RPMI7951 (cell line): ENCODE measurements around the gene RNF126. TPM values are rescaled to one million over a fixed set of nuclear protein-coding genes. Genes with fewer than 3 reads are reported as not detected.

Source experiments
- total RNA-seq: library from RNA; depleted of rRNA; stranded (reverse); fragments of >200 nt; shearing (Covaris generic); gene quantifications from 2 replicates; pipeline ENCODE4 v1.2.3, GENCODE V29; 2014; rRNA removed

The RNF126 gene
- total RNA-seq, 1 experiment from 2014 or later = 29.3 TPM

Other genes starting within 250 kb of the RNF126 start
- gene SHC2, start 202.2 kb downstream of the RNF126 start, total RNA-seq = 0.10 TPM in 1 of 2 replicates, not detected in the other
- gene MADCAM1, start 166.7 kb downstream of the RNF126 start, total RNA-seq = 0.12 TPM in 1 of 2 replicates, not detected in the other
- gene TPGS1, start 155.7 kb downstream of the RNF126 start, total RNA-seq = 26.2 and 48.8 TPM in 2 replicates
- 56.4 and 61.8 TPM in 2 replicates for gene CDC34, start 131.5 kb downstream of the RNF126 start, total RNA-seq
- 1.3 and 3.6 TPM in 2 replicates for gene GZMM, start 119.2 kb downstream of the RNF126 start, total RNA-seq
- 911 and 1,158 TPM in 2 replicates for gene BSG, start 90.6 kb downstream of the RNF126 start, total RNA-seq
- gene HCN2, start 73.3 kb downstream of the RNF126 start, total RNA-seq = 0.24 and 0.39 TPM in 2 replicates
- gene POLRMT, start 29.7 kb downstream of the RNF126 start, total RNA-seq = 19.3 and 20.5 TPM in 2 replicates
- 0.39 TPM in 1 of 2 replicates, not detected in the other for gene FGF22, start 23.3 kb downstream of the RNF126 start, total RNA-seq
- gene FSTL3, start 13.2 kb upstream of the RNF126 start, total RNA-seq = 4.4 and 19.8 TPM in 2 replicates
- gene PRSS57, start 32.2 kb upstream of the RNF126 start, total RNA-seq = not detected in 2 replicates
- gene PALM, start 45.7 kb upstream of the RNF126 start, total RNA-seq = 0.10 TPM in 1 of 2 replicates, not detected in the other
- gene MISP, start 87.9 kb upstream of the RNF126 start, total RNA-seq = not detected in 2 replicates
- gene PTBP1, start 134.2 kb upstream of the RNF126 start, total RNA-seq = 112 and 121 TPM in 2 replicates
- gene PLPPR3, start 158.7 kb upstream of the RNF126 start, total RNA-seq = not detected in 2 replicates
- not detected in 2 replicates for gene AZU1, start 164.6 kb upstream of the RNF126 start, total RNA-seq
- gene PRTN3, start 177.8 kb upstream of the RNF126 start, total RNA-seq = not detected in 2 replicates
- not detected in 2 replicates for gene ELANE, start 189.1 kb upstream of the RNF126 start, total RNA-seq
- gene CFD, start 196.4 kb upstream of the RNF126 start, total RNA-seq = 0.29 and 0.60 TPM in 2 replicates
- 15.1 and 16.5 TPM in 2 replicates for gene MED16, start 230.0 kb upstream of the RNF126 start, total RNA-seq
- not detected in 2 replicates for gene RNU6-9, start 230.3 kb upstream of the RNF126 start, total RNA-seq